ENCODE measurements around the gene FBXO36. TPM values are rescaled to one million over a fixed set of nuclear protein-coding genes. Genes with fewer than 3 reads are reported as not detected.

Gene FBXO36
- total and polyA plus RNA-seq, 2 experiments from 2014 or later: 5.8 to 7.6 TPM

DNA sequence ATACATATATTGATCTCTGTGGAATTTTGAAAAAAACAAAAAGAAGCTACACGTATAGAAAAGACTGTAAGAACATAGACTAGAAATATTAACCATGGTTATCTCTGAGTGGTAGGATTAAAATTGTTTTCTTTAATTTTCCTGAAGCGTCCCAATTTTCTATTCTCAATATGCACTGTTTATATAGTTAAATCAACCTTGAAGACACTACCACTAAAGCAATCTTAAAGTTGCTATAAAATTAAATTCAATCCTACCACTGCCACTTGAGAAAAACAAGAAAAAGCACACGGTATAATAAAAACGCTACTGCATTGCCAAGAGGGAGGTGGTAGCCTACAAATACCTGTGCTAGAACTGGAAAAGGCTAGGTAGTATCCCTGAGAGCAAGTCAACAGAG, 47.7 kb upstream of the FBXO36 start (continued):
- TF ChIP-seq ZNF462 (CRISPR knock-in tag; IDR thresholded peaks at IDR 0.05): no peak
- TF ChIP-seq EZH2 (IDR thresholded peaks at IDR 0.05; ENCODE audit: low read depth, unreplicated experiment): no peak
- no peak for TF ChIP-seq CTCF (conservative IDR thresholded peaks at IDR 0.05; ENCODE audit: low read depth in 2 of 2)
- no peak for TF ChIP-seq ZNF114 (CRISPR knock-in tag; IDR thresholded peaks at IDR 0.05)
- TF ChIP-seq CREB1 (CRISPR knock-in tag; IDR thresholded peaks at IDR 0.05; ENCODE audit: low read depth): no peak
- TF ChIP-seq REST (IDR thresholded peaks at IDR 0.05; ENCODE audit: unreplicated experiment): no peak
